HG02642 (cell line): ENCODE results near the gene ZSWIM9.

ENCODE experiments used
- ATAC-seq: cut with Tn5 transposase; IDR thresholded peaks from one replicate; pipeline ENCODE4 v1.9.1; 2021; ENCODE audit warnings: mild to moderate bottlenecking; ENCODE audit not compliant: unreplicated experiment, poor library complexity

Gene ZSWIM9

DNA sequence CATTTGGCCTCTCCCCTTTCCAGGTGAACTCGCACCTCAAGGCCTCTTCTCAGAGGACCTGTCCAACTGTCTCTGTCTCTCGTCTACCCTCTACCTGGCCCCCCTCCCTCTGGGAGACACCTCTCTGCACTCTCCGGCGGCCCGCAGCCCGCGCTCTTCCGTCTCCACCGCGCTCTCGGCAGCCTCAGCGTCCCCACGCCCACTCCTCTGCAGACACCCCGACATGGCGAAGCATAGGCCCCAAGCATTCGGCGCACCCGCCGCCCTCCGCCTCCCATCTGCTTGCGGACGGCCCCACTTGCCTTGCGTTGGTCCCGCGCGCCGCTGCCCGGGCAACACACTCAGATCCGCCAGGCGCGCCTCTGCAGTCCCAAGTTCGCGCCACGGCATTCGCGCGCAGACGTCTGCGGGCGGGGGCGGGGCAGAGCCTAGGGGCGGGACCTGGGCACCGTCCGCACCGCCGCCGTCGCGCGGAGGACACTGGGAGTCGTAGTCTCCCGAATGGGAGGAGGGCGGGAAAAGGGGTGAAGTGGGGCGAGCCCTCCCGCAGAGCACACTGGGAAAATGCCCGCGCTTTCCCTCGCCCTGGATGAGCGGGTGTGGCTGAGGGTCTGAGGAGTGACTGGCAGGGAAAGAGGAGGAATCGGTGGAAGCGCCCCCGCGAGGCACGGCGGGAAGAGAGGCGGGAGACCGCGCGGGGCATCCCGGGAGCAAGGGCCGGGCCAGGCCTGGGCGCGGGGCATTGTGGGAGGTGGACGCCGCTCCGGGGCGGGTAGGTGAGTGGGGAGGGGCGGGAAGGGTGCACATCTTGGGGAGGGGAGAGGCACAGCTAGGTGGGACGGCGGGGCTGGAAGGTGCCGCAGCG lies at the start of gene ZSWIM9, which contains the start of gene LIG1:
TSS of gene ZSWIM9 (plus strand) at position 742 of the 865 bp plus-strand sequence. CDS start 1,123 bp downstream, outside the sequence.
TSS of gene LIG1 (minus strand) at position 406 of the 865 bp plus-strand sequence. CDS start 4,778 bp downstream, outside the sequence.
- ATAC-seq = peak; percentile 85

DNA sequence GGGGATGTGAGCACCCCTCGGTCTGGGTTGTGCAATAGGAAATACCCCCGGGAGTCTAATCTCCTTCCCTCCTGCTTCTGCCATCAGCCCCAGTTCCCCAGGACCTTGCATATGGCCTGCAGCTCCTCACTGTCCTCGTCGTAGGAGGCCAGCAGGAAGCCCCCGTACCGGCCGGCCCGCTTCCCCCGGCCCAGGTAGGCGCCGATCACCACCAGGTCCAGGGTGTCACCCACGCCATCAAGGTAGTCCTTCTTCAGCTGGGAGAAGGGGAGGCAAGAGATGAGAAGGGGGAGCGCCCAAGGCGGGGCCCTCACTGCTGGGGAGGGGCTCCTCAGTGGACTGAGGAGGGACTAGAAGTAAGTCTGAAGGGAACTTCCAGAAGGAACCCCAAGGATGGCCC lies 49.4 kb upstream of the ZSWIM9 start:
- no peak for ATAC-seq

DNA sequence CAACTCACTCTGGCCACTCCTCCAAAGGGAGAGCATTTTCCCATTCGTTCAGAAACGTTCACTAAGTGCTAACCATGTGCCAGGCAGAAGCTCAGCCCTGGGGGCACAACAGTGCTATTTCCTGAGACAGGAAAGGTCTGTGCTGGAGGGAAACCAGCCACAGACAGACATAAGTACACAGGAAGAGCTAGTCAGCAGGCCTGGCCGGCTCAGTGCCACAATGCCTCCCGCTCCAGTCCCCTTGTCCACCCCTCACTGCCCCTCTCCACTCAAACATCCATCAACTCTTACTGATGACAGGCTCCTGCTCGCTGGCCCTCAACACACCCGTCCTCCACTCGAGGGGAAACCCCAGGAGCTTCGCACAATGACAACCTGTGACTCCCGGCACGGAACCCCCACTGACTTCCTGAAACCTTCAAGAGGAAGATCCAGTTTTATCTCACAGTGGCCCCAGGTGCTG lies 48.5 kb upstream of the ZSWIM9 start:
- ATAC-seq = peak; percentile 60

DNA sequence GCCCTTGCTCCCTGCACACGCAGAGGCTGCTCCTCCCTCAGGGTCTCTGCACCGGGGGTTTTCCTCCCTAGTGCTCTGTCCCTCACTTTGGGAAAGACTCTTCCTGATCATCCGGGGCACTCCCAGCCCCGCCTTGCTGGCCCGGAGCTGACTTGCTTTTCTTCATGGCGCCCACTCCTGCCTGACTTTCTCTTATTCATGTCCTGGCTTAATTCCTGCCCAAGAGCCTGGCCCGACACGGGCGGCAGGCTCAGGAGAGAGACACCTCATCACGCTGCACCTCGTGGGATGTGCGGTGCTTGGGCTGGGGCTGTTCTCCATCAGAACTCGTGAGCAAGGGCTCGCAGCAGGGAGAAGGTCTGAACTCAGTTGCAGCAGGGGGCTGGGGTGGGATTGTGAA lies 48.1 kb upstream of the ZSWIM9 start:
- no peak for ATAC-seq

DNA sequence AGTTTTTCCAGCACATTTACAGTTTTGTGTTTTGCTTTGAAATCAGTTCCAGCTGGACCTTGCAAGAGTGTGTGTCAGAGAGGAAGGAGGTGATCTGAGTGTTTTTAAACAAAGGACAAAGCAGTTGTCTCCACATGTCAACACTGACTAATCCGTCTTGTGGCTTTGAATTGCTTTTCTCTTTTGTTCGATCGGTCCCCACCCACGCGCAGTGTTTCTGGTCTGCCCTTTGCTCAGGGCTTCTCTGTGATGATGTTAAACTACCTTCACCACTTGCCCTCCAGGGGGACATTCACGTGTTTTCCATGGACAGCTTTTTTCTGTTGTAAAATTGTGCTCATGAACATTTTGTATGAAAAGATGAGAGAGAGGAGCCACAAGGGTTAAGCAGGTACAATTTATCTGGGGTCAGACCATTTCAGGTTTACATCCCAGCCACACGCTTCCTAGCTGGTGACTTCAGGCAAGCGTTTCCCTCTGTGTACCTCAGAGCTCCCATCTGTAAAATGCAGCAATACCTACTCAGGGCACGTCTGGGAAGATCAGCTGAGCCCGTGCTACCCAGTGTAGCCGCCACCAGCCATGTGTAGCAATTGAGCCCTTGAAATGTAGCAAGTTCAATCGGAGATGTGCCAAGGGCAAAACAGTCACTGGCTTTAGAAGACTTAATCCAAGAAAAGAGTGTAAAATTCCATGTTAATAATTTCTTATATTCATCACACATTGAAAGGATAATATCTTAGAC lies 46.4 kb upstream of the ZSWIM9 start:
- ATAC-seq = no peak

DNA sequence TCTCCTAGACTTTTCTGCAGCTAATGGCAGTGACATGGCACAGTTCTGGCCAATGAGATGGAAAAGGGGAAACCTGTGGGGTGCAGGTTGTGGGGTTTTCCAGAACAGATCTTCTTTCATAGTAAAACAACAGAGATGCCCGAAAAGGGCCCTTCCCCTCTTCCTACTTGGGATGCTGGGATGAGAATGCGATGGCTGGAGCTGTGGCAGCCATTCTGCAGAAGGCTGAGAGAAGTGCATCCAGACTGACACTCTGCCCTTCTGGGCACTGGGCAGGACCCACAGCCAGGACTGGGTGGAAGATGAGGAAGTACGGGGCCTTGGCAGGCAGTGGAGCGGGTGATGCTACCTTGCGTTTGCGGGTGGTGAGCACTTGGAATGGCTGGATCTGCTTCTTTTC lies 42.9 kb upstream of the ZSWIM9 start:
- ATAC-seq = no peak

DNA sequence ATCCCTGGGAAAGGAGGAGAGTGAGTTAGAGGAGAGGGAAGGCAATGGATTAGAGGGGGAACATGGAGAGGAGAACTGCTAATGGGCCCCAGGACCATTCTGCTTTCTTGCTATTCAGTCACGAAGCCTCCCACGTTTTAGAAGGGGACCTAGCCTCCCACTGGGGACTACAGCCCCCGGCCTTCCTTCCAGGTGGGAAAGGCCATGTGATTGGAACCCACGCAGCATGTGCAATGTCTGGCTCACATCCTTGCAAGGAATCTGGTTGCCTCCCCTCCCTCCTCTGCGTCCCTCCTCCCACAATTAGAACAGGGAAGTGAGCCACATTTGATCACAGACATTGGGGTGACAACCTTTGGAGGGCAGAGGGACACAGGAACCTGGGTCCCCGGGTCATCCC lies 37.4 kb upstream of the ZSWIM9 start:
- no peak for ATAC-seq

DNA sequence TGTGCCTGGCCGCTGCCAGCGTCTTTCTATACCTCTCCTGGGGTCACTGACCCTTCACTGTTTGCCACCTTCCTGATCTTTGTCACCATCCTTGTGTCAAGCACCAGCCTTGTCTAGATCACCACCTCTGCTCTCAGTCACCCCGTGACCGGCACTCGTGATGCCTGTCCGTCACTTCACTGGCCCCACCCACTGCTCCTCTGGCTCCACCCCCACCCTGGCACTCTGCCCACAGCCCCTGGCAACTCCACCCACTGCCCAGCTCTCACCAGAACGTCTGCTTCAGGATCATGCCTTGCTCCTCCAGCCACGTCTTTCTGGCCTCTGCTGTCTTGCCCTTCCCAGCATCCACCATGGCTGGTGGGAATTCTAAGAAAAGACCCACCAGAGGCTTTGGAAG lies 35.1 kb upstream of the ZSWIM9 start:
- ATAC-seq = no peak

DNA sequence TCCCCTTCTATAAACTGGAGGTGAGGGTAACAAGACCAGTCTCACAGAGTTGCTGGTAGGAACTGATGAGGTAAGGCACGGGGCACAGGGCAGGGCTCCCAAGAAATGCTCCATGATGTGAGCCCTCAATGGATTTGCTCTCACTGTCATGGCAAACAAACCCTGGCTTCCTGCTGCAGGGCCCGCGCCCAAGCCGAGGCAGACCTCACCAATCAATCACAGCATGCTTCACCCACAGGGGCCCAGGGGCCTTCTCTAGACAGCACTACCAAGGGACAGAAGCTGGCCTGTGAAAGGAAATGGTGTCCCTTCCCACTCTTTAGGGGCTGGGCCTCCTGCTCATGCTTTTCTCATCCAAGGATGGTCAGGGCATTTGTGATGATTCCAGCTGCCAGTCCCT lies 33.9 kb upstream of the ZSWIM9 start:
- ATAC-seq = no peak

DNA sequence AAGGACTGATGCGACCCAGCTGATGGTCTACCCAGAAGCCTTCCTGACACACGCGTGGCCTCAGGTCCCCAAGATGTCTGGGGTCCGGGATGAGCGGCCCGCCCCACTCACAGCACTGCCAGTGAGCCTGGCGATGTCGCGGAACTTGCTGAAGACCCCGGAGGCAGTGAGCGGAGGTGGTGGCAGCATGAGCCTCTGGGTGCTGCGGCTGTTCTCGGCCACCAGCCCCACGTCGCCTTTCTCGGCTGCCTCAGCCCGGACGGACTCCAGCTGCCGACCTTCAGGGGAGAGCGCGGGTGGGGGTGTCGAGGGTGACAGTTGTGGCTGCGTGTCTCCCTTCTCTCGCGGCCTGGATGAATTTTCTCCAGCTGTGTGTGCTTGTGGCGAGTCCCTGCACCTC lies 33.1 kb upstream of the ZSWIM9 start:
- no peak for ATAC-seq

DNA sequence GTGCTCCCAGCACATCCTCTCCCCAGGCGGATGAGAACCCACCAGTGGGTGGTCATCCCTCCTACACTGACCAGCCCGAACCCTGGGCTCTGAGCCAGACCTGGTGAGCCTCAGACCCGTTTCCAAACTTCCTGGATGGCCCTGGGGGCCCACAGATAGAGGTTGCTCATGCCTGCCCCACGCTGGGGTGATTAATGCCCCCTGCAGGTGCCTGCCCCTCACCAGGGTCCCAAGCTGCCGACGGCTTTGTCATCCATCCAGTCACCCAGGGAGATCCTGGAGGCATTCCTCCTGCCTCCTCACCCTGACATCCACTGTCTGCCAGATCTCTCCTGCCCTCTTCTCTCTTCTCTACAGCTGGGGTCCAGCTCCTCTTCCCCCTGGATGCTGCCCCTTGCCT lies 31.4 kb upstream of the ZSWIM9 start:
- ATAC-seq = no peak

DNA sequence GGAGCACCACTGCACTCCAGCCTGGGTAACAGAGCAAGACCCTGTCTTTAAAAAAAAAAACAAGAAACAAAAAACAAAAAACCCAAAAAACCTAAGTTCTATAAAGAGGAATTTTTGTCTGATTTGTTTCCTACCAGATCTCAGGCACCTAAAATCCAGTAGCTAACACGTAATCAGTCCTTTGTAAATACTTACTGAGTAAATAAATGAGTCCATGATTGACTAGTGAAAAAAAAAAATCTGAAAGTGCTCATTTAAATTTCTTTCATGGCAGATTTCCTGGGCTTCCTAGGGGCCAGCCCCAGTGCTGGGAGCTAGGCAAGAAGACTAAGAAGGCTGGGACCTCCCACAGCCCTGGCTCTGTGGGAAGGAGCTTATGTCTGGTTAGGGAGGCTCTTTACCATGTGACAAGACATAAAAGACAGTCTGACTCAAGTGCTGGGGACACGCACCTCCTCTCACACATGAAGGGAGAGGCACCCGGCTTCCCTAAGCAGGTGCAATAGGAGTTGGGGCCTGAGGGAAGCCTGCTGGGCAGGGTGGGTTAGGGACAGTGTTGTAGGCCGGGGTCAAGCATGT lies 22.8 kb upstream of the ZSWIM9 start:
- no peak for ATAC-seq

DNA sequence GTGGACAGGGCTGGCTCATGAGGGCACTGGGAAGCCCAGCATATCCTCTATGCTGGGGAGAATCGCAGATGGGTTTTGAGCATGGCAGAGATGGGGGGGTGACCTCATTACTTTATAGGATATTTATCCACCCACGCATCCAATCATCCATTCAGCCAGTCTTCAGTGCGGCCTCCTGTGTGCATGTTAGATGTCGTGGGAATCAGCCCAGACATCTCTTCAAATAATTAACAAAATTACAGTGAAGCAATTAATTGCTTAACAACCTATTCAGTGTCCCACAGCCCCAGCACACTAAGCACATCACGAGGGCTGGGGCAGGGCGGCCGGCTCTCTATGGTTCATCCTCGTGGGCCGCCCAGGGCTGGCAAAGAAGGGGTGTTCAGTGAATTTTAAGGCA lies 21.9 kb upstream of the ZSWIM9 start:
- ATAC-seq = no peak

DNA sequence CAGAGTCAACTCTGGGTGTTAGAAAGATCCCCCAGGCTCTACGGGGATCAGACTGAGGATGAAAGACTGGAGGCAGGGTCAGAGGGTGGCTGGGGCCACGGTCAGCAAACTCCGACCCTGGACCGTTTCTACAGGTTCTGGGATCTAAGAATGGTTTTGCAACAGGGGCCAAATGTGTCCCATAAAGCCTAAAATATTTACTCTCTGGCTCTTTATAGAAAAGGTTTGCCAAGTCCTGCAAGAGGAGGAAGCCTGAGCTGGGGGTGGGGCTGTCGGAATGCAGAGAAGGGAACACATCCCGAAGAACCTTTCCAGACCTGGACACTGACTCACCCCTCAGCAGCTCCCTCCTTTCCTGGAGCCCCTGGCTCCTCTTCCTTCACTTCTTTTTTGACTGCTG lies 21.1 kb upstream of the ZSWIM9 start:
- no peak for ATAC-seq

DNA sequence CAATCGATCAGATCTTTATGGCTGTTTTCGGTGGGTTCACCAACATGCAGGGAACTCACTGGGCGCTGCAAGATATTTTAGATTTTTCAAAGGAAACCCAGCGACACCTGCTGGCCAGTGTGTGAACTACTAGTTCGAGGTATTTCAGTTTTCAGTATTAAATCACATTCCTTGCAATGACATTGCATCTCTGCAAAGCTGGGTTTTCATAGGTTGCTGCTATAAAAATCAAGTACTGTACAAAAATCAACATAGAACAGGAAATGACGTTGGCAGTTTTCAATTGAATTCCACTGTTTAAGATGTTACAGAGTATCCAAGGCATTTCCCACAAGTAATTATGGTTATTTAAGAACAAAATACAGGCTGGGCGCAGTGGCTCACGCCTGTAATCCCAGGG lies 17.9 kb upstream of the ZSWIM9 start:
- no peak for ATAC-seq

DNA sequence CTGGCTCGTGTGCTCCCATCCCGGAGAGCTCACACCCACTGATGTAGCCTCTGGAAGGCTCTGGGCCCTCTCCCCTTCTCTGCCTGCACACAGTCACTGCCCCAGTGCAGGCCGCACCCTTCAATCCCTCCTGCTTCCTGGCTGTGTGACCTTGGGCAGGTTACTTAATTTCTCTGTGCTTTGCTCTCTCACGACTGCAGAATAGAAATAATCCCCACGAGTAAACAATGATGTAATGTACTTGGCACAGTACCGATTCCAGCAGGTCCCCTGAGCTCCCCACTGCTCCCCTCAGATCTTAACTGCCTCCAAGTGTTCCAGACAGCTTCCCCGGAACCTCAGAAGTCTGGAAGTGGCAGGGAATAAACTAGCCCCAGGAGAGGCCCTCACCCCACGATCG lies 16.5 kb upstream of the ZSWIM9 start:
- ATAC-seq = no peak

DNA sequence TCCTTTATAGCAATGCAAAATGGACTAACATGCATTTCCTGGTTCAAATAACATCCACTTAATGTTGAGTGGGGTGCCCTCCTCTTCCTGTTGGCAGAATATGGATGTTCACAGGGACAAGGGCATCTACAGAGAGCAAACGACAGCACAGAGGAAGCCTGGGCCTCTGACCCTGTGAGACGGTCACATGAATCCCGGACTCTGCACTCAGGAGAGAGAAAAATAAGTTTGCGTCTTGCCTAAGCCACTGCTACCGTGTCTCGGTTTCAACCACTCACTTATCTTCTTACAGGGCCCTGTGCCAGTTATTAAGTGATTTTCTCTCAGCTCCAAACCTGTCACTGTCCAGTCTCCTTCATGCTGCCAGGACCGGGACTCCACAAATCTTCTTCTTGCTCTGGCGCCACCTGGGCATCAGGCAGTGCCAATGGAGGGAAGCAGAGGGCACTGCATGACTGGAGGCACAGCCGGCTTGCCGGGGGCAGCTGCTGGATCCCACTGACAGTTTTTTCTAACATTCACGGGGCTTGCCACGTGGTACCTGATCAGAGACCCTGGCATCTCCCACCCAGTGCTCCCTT lies 12.2 kb upstream of the ZSWIM9 start:
- no peak for ATAC-seq

DNA sequence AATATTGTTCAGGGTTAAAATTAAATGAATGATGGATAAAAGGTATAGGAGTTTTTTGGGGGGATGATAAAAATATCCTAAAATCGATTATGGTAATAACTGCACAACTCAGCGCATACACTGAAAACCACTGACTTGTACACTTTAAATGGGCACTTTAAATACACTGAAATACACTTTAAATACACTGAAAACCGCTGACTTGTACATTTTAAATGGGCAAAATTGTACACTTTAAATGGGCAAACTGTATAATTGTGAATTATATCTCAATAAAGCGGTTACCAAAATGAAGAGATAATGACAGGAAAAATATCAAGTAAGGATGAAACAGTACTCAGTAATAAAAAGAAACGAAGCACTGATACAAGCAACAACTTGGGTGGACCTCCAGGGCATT lies 1.8 kb upstream of the ZSWIM9 start:
- no peak for ATAC-seq

DNA sequence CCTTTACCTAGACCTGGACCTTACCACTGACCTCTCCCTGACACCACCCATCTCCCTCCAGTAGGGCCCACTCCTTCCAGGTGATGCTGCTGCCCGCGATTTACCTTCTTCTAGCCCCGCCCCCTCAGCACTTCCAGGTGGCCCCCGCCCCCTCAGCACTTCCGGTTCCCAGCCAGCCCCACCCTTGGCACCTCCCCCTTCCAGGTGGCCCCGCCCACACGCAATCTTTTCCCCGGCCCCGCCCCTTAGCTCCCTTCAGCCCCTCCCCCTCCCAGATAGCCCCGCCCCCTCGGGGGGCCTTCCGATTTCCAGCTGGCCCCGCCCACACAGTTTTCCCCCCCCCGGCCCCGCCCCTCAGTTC lies 922 bp upstream of the ZSWIM9 start:
- peak; percentile 14 for ATAC-seq

DNA sequence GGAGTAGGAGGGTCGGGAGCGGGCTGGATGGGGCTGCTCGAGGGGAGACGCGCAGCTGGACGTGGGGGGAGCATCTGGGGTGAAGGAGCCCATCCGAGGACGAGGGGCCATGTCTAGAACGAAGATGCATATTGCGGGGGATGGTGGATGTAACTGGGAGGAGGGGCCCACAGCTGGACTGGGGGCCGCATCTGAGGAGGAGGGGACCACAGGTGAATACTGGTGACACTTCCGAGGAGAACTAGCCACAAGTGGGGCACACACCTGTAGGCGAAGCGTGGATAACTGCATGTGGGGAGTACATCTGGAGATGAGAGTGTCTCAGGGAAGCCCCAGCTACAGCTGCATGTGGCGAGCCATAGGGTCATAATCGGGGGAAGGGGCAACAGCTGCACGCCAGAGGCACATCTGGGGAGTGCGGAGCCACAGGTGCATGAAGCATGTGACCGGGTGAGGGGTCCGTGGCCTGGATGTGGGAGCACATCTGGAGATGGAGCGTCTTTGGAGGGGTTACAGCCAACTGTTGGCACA lies 402 bp downstream of the ZSWIM9 start:
- ATAC-seq = no peak

DNA sequence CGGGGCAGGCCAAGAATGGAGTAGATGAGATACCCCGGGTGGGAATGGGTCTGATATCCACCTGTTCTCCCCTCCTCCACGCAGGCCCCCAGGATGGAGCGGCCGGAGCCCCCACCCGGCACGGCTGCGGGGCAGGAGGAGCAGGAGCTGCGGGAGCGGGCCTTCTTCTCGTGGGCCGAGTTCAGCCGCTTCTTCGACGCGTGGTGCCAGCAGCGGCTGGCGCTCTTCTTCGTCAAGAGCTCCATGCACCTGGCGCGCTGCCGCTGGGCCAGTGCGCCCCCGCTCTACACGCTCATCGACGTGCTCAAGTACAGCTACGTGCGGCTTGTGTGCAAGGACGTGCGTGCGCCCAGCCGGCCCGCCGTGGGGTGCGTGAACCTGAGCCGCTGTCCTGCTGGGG lies 1.2 kb downstream of the ZSWIM9 start:
- ATAC-seq = no peak
